GM12878 (cell line): ENCODE results near the gene GUCY2D.
A peak's percentile ranks its signal among the peaks of the same experiment; 100 is the strongest.

ENCODE experiments used
- CTCF ChIP-seq, 3 experiments: IDR thresholded peaks in 2 of 3; conservative IDR thresholded peaks in 1 of 3; 2 replicates each; pipeline ENCODE4 v1.5.1; 2011; ENCODE audit warnings: low read depth in 3 of 3, low read length in 3 of 3, mild to moderate bottlenecking in 3 of 3, control low read depth in 2 of 3, moderate library complexity in 2 of 3, inconsistent platforms in 1 of 3, mixed read lengths in 1 of 3; ENCODE audit not compliant: control insufficient read depth in 2 of 3, insufficient read depth in 1 of 3; ENCODE audit errors: extremely low read depth in 1 of 3
- E4F1 ChIP-seq: fragments of 450-650 bp; IDR thresholded peaks from 2 replicates; pipeline ENCODE4 v1.6.1; 2018; ENCODE audit warnings: borderline replicate concordance, mild to moderate bottlenecking; ENCODE audit not compliant: partially characterized antibody
- ETV6 ChIP-seq, 2 experiments: fragments of 450-650 bp in 1 of 2; IDR thresholded peaks in 1 of 2; conservative IDR thresholded peaks in 1 of 2; 2 replicates each; pipeline ENCODE4 v1.6.1; 2014; ENCODE audit warnings: antibody characterized with exemption in 1 of 2, borderline replicate concordance in 1 of 2, low read depth in 1 of 2, mild to moderate bottlenecking in 1 of 2, moderate library complexity in 1 of 2
- NR2C2 ChIP-seq: IDR thresholded peaks from 2 replicates; pipeline ENCODE4 v1.6.1; 2011; ENCODE audit warnings: borderline replicate concordance, low read depth; ENCODE audit not compliant: control insufficient read depth, insufficient read length
- TAF1 ChIP-seq: IDR thresholded peaks from 2 replicates; pipeline ENCODE4 v1.6.1; 2011; ENCODE audit warnings: mild to moderate bottlenecking, low read depth, low read length, borderline replicate concordance

GRCh38 chr17:8057691-8058114 is 55.3 kb downstream of the GUCY2D start:
- TF ChIP-seq ETV6 (conservative IDR thresholded peaks at IDR 0.05 in 1 of 2, IDR thresholded peaks at IDR 0.05 in 1 of 2; ENCODE audit: borderline replicate concordance in 1 of 2, low read depth in 1 of 2) (no peak), TAF1 (no peak), NR2C2 (no peak), CTCF (IDR thresholded peaks at IDR 0.05 in 2 of 3, conservative IDR thresholded peaks at IDR 0.05 in 1 of 3; ENCODE audit: control insufficient read depth in 2 of 3, extremely low read depth in 1 of 3, insufficient read depth in 1 of 3, low read depth in 3 of 3, low read length in 3 of 3) (peak; percentile 69 to 81 (median 74)), E4F1 (no peak)
